Tibial nerve (tissue), 4 donors: ENCODE data around the gene TBC1D32. TPM values are rescaled to one million over a fixed set of nuclear protein-coding genes. Genes with fewer than 3 reads are reported as not detected.
A peak's percentile ranks its signal among the peaks of the same experiment; 100 is the strongest.
"Not testable (repeated sequence)": the region's sequence is repeated elsewhere in the genome, so short reads cannot be mapped to it uniquely, and the experiment has no call there.

Experiments
- DNase-seq, 2 donors: peaks; one replicate each; pipeline ENCODE4 v3.0.0-alpha.2; 2019; ENCODE audit warnings: low spot score in 2 of 2
- H3K27ac ChIP-seq, 4 donors: fragments of 200-600 bp; sonication (generic) in 3 of 4; one replicate each; pipeline ENCODE4 v1.5.1; 2017 to 2019; ENCODE audit warnings: mild to moderate bottlenecking in 1 of 4
- H3K27me3 ChIP-seq, 2 donors: fragments of 200-600 bp; sonication (generic) in 1 of 2; one replicate each; pipeline versions ENCODE4 v1.5.1 to v1.6.0; 2017 to 2019
- H3K36me3 ChIP-seq, 3 donors: fragments of 200-600 bp; sonication (generic); one replicate each; pipeline ENCODE4 v1.5.1; 2018 to 2019
- H3K4me1 ChIP-seq, 4 donors: fragments of 200-600 bp; sonication (generic) in 3 of 4; one replicate each; pipeline ENCODE4 v1.5.1; 2017 to 2019
- H3K4me3 ChIP-seq, 4 donors: fragments of 200-600 bp; sonication (generic) in 3 of 4; one replicate each; pipeline ENCODE4 v1.5.1; 2017 to 2019; ENCODE audit warnings: mild to moderate bottlenecking in 1 of 4, moderate library complexity in 1 of 4
- H3K9me3 ChIP-seq, 4 donors: fragments of 200-600 bp; sonication (generic) in 3 of 4; one replicate each; pipeline ENCODE4 v1.5.1; 2017 to 2019
- CTCF ChIP-seq, 5 experiments: fragments of 200-600 bp in 3 of 5; fragments of 450-650 bp in 2 of 5; sonication (generic) in 3 of 5; IDR thresholded peaks; one replicate each; pipeline ENCODE4 v1.5.1; 2016 to 2019; ENCODE audit warnings: antibody characterized with exemption in 5 of 5, mild to moderate bottlenecking in 3 of 5, moderate library complexity in 2 of 5
- EP300 ChIP-seq, 2 donors: sonication (generic); formaldehyde crosslinking; IDR thresholded peaks; one replicate each; pipeline ENCODE4 v1.6.1; 2017; ENCODE audit warnings: antibody characterized with exemption in 2 of 2, mild to moderate bottlenecking in 1 of 2
- POLR2A ChIP-seq, 2 donors: fragments of 450-650 bp; IDR thresholded peaks; one replicate each; pipeline ENCODE4 v1.6.1; 2017; ENCODE audit warnings: antibody characterized with exemption in 2 of 2, mild to moderate bottlenecking in 2 of 2, moderate library complexity in 2 of 2
- WGBS, 2 donors: methylation state at CpG; one replicate each; pipeline ENCODE4 v1.1.5; 2018; 5-methylcytosine and 5-hydroxymethylcytosine counted together
- total RNA-seq, 4 donors: library from RNA; depleted of rRNA; stranded (reverse); fragments of >200 nt; gene quantifications; one replicate each; pipeline ENCODE4 v1.1.0, GENCODE V29; 2016

Gene TBC1D32
- total RNA-seq, 4 donors from 2014 or later: 7.9 to 19.2 (median 11.4) TPM

- H3K36me3 ChIP-seq: peaks cover 0 to 5% (median 3%) of the 10 kb centered on the region in 3 donors
- no peaks in the 10 kb centered on the region for H3K9me3 ChIP-seq
- no peak overlapping the region for H3K27ac ChIP-seq
- 90% methylated on average over 4 of the region's 4 CpGs for WGBS, 2 donors
- H3K4me1 ChIP-seq: no peaks in the 10 kb centered on the region
- no peak for DNase-seq
- no peaks in the 10 kb centered on the region for H3K27me3 ChIP-seq
- no peak overlapping the region for H3K4me3 ChIP-seq
- TF ChIP-seq EP300 (IDR thresholded peaks at IDR 0.05) (no peak), POLR2A (IDR thresholded peaks at IDR 0.05) (no peak), CTCF (IDR thresholded peaks at IDR 0.05) (no peak)
Observed at GRCh38 chr6:121321282-121321681, 13.0 kb downstream of the TBC1D32 start.

DNA sequence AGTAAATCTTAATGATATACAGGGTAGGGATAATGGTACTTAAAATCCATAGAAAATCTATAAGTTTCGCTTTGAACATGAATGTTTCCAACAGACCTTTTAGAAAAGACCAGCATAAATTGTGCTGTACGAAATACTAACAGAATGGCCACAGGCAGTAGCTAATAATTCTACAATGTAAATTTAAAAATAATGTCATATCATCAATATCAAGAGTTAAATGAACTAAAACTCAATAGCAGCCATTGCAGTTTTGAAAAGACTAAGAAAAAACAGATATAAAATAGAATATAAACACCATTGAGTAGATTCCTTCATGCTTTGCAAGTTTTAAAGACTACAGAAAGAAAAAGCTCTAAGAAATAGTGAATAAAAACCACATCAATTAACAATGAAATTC, 14.7 kb downstream of the TBC1D32 start:
- Histone ChIP-seq H3K4me3 (no peak overlapping the region), H3K36me3 (peaks cover 0 to 5% (median 3%) of the 10 kb centered on the region in 3 donors), H3K4me1 (no peaks in the 10 kb centered on the region), H3K27ac (no peak overlapping the region), H3K9me3 (no peaks in the 10 kb centered on the region), H3K27me3 (no peaks in the 10 kb centered on the region)
- TF ChIP-seq EP300 (IDR thresholded peaks at IDR 0.05): no peak
- no peak for TF ChIP-seq POLR2A (IDR thresholded peaks at IDR 0.05)
- TF ChIP-seq CTCF (IDR thresholded peaks at IDR 0.05): no peak
- WGBS, 2 donors: 94 to 95% methylated on average over 2 of the region's 2 CpGs
- no peak for DNase-seq

DNA sequence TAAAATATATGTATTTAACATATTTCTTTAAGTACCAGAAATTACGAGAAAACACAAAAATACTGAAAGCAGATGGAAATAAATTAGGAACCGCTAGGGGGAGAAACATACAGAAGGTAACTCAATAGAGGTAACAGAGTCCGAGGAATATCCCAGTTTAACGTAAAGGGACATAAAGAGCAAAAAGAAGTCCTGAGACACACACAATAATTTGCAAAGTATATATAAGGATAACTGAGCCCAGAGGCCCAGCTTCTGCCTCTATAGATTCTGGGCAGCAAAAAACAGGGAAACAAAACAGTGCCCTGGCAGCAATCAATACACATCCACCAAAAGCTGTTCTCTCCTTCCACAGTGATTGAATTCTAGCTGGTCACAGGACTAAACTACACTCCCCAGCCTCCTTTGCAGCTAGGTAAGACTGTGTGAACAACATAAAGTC, 15.1 kb downstream of the TBC1D32 start:
- Histone ChIP-seq H3K36me3 (peaks cover 0 to 5% (median 3%) of the 10 kb centered on the region in 3 donors), H3K27me3 (no peaks in the 10 kb centered on the region), H3K4me3 (peak overlapping the region in 1 of 4 donors; percentile 24), H3K9me3 (no peaks in the 10 kb centered on the region), H3K4me1 (no peaks in the 10 kb centered on the region), H3K27ac (no peak overlapping the region)
- no peak for TF ChIP-seq EP300 (IDR thresholded peaks at IDR 0.05)
- TF ChIP-seq CTCF (IDR thresholded peaks at IDR 0.05): peak; percentile 24 to 45 (median 40)
- TF ChIP-seq POLR2A (IDR thresholded peaks at IDR 0.05): no peak
- 23 to 33% methylated on average over 4 of the region's 4 CpGs for WGBS, 2 donors
- DNase-seq: no peak

DNA sequence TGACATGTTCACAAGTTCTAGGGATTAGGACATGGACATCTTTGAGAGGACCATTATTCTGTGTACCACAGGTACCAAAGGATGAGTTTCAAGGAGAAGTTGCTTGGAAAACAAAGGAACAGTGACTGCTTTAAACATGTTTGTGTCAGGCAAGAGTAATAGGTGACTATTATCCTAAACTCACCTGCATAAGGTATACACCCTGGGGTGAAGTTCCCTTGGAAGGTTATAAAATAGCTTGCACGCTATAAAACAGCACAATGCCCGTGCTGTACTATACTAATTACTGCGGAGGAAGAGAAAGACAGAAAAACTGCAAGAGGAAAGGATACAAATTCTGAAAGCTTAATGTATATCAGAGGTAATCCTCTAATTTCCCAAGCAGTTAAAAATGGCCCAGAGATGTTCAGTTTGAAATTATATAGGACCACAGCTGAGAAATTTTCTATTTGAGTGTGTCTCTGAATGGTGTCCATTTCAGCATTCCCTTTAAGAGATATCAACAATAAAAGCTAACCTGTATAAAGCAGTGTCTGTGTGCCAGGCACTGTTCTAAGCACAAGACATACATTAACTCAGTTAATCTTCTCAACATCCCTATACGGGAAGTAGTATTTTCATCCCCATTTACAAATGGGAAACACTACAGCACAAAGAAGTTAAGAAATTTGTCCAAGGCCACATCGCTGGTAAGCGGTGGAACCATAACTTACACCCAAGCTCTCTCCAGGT, 19.7 kb downstream of the TBC1D32 start:
- H3K4me3 ChIP-seq: no peak overlapping the region
- peaks cover 0 to 4% (median 0%) of the 10 kb centered on the region in 3 donors for H3K36me3 ChIP-seq
- DNase-seq: no peak
- no peaks in the 10 kb centered on the region for H3K4me1 ChIP-seq
- no peak overlapping the region for H3K27ac ChIP-seq
- TF ChIP-seq CTCF (IDR thresholded peaks at IDR 0.05) (no peak), EP300 (IDR thresholded peaks at IDR 0.05) (no peak), POLR2A (IDR thresholded peaks at IDR 0.05) (no peak)
- H3K27me3 ChIP-seq: no peaks in the 10 kb centered on the region
- no peaks in the 10 kb centered on the region for H3K9me3 ChIP-seq
- WGBS, 2 donors: 88 to 95% methylated on average over 6 of the region's 6 CpGs

- not testable (repeated sequence) for H3K4me3 ChIP-seq, DNase-seq, H3K4me1 ChIP-seq, H3K27me3 ChIP-seq, H3K27ac ChIP-seq, H3K36me3 ChIP-seq, H3K9me3 ChIP-seq
- WGBS, 2 donors: 97 to 98% methylated on average over 5 of the region's 5 CpGs
Observed at GRCh38 chr6:121311814-121312213, 22.5 kb downstream of the TBC1D32 start.
